ENCODE measurements around the gene FKBP14.

FKBP14 gene

DNA sequence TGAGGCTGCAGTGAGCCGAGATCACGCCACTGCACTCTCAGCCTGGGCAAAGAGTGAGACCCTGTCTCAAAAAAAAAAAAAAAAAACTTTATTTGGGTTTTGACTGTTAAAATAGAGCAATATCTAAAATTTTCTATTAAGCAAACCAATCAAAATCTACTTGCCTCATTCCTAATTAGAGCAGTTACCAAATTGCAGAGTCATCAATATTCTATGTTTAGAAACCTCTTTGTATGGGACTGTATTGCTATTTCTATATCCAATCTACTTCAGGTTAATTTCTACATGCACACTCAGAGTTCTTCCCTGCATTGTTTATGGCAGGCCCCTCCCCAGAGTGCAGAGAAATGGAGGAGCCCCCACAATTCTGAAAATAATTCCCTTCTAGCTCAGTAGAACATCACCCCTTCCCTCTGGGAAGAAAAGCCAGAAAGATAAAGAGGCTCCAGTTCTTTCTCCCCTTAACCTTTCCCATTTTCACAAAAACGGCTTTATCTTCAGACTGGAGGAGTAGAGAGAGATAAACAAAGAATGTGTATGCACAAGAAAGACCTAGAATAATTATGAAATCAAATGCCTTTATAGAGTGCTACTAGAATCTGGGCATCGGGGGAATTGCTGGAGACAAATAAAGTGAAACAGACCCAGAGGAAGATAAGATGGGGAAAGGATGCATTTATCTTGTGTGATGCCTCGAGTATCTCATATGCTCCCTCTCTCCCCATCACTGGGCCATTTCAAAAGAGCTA, 54.8 kb downstream of the FKBP14 start:
- peaks cover 13 to 27% of the 10 kb centered on the region in 2 donors for H3K4me1 ChIP-seq (ENCODE audit: control insufficient read depth in 2 of 2, insufficient read depth in 1 of 2, low read depth in 1 of 2, low read length in 2 of 2)
- peaks cover 0 to 20% of the 10 kb centered on the region in 2 donors for H3K9me3 ChIP-seq (replicated peaks in 1 of 2; ENCODE audit: control insufficient read depth in 2 of 2, insufficient read depth in 1 of 2, low read depth in 1 of 2, low read length in 2 of 2)
- no peak overlapping the region for H3K27ac ChIP-seq (replicated peaks; ENCODE audit: low read length)
- H2BK12ac ChIP-seq (ENCODE audit: low read length) = no peak overlapping the region
- no peak overlapping the region for H2AFZ ChIP-seq (ENCODE audit: low read length)
- peaks cover 0 to 25% of the 10 kb centered on the region in 2 donors for H3K36me3 ChIP-seq (replicated peaks in 1 of 2; ENCODE audit: control insufficient read depth in 2 of 2, insufficient read depth in 2 of 2, low read length in 2 of 2)
- H3K4ac ChIP-seq (ENCODE audit: low read length) = no peak overlapping the region
- no CpG with 5 or more reads among the region's 5 CpGs for WGBS, 2 donors (ENCODE audit: extremely low coverage in 2 of 2, insufficient read length in 2 of 2, insufficient replicate concordance in 1 of 2)
- no peak overlapping the region for H2AK5ac ChIP-seq (ENCODE audit: low read depth, low read length)
- no peak overlapping the region for H2BK120ac ChIP-seq (ENCODE audit: low read depth, low read length)
- H3K4me2 ChIP-seq (ENCODE audit: insufficient read depth, low read length, poor library complexity, severe bottlenecking) = no peak overlapping the region
- no peak overlapping the region for H3K9ac ChIP-seq (ENCODE audit: low read depth, low read length, poor library complexity)
- no peak overlapping the region for H4K8ac ChIP-seq (ENCODE audit: low read depth, low read length)
- no peak overlapping the region for H3K14ac ChIP-seq (ENCODE audit: low read length)
- no peaks in the 10 kb centered on the region for H3K79me1 ChIP-seq (ENCODE audit: low read depth, low read length)
- H3K27me3 ChIP-seq (ENCODE audit: control insufficient read depth in 3 of 3, insufficient read depth in 3 of 3, low read depth in 1 of 3, low read length in 3 of 3) = no peaks in the 10 kb centered on the region
- no peak overlapping the region for H3K18ac ChIP-seq (ENCODE audit: low read length)
- H2BK5ac ChIP-seq (ENCODE audit: low read length) = no peak overlapping the region
- H2BK15ac ChIP-seq (ENCODE audit: low read length) = no peak overlapping the region
- H3K23ac ChIP-seq (ENCODE audit: low read depth, low read length, poor library complexity) = no peak overlapping the region
- no peak for DNase-seq (ENCODE audit: low spot score)
- no peak overlapping the region for H4K91ac ChIP-seq (ENCODE audit: low read depth, low read length, poor library complexity)
- H3K4me3 ChIP-seq (ENCODE audit: low read length in 2 of 2) = no peak overlapping the region

DNA sequence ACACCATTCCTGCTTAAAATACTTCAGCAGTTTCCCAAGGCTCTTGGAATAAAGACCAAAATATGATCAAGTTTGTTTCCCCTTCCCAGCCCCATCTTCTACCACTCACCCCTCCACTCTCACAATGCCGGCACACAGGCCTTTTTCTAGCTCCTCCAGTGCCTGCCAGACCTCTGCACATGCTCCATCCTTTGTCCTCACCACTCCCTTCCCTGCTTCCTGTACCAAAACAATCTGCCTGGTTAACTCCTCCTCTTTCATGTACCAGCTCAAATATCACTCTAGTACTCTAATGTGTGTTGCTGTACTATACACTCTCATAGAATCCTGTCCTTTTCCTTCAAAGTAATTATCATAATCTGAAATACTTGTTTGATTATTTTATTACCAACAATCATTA, 56.3 kb downstream of the FKBP14 start:
- no peak overlapping the region for H4K8ac ChIP-seq (ENCODE audit: low read depth, low read length)
- WGBS, 2 donors (ENCODE audit: extremely low coverage in 2 of 2, insufficient read length in 2 of 2, insufficient replicate concordance in 1 of 2) = no CpG with 5 or more reads among the region's 1 CpG
- H3K4me1 ChIP-seq (ENCODE audit: control insufficient read depth in 2 of 2, insufficient read depth in 1 of 2, low read depth in 1 of 2, low read length in 2 of 2) = peaks cover 13 to 14% of the 10 kb centered on the region in 2 donors
- no peak overlapping the region for H2AFZ ChIP-seq (ENCODE audit: low read length)
- no peaks in the 10 kb centered on the region for H3K27me3 ChIP-seq (ENCODE audit: control insufficient read depth in 3 of 3, insufficient read depth in 3 of 3, low read depth in 1 of 3, low read length in 3 of 3)
- no peak overlapping the region for H3K27ac ChIP-seq (replicated peaks; ENCODE audit: low read length)
- no peak overlapping the region for H2BK120ac ChIP-seq (ENCODE audit: low read depth, low read length)
- H3K79me1 ChIP-seq (ENCODE audit: low read depth, low read length) = no peaks in the 10 kb centered on the region
- peaks cover 2 to 39% of the 10 kb centered on the region in 2 donors for H3K36me3 ChIP-seq (replicated peaks in 1 of 2; ENCODE audit: control insufficient read depth in 2 of 2, insufficient read depth in 2 of 2, low read length in 2 of 2)
- H2BK12ac ChIP-seq (ENCODE audit: low read length) = no peak overlapping the region
- no peak overlapping the region for H3K9ac ChIP-seq (ENCODE audit: low read depth, low read length, poor library complexity)
- no peak overlapping the region for H2BK15ac ChIP-seq (ENCODE audit: low read length)
- no peak overlapping the region for H2AK5ac ChIP-seq (ENCODE audit: low read depth, low read length)
- no peak overlapping the region for H3K18ac ChIP-seq (ENCODE audit: low read length)
- no peak overlapping the region for H3K4me2 ChIP-seq (ENCODE audit: insufficient read depth, low read length, poor library complexity, severe bottlenecking)
- H3K4me3 ChIP-seq (ENCODE audit: low read length in 2 of 2) = no peak overlapping the region
- H2BK5ac ChIP-seq (ENCODE audit: low read length) = no peak overlapping the region
- no peak overlapping the region for H3K4ac ChIP-seq (ENCODE audit: low read length)
- DNase-seq (ENCODE audit: low spot score) = no peak
- no peak overlapping the region for H4K91ac ChIP-seq (ENCODE audit: low read depth, low read length, poor library complexity)
- H3K14ac ChIP-seq (ENCODE audit: low read length) = no peak overlapping the region
- H3K23ac ChIP-seq (ENCODE audit: low read depth, low read length, poor library complexity) = no peak overlapping the region
- H3K9me3 ChIP-seq (replicated peaks in 1 of 2; ENCODE audit: control insufficient read depth in 2 of 2, insufficient read depth in 1 of 2, low read depth in 1 of 2, low read length in 2 of 2) = peaks cover 0 to 20% of the 10 kb centered on the region in 2 donors

DNA sequence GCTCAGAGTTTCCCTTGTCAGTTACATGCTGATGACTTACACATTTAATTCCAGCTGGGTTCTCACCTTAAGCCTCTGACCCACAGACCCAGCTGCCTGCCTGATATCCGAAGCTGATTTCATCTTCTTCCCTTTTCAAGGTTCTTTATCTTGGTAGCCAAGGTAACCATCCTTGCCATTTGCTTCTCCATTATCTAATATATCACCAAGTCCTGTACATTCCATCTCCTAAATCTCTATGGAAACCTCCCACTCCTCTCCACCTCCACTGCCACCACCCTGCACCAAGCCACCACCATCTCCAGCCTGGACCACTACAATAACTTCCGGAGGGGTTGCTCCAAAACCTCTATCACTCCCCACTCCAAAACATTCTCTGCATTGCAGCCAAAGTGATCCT, 56.8 kb downstream of the FKBP14 start:
- H3K36me3 ChIP-seq (replicated peaks in 1 of 2; ENCODE audit: control insufficient read depth in 2 of 2, insufficient read depth in 2 of 2, low read length in 2 of 2) = peaks cover 2 to 42% of the 10 kb centered on the region in 2 donors
- no CpG with 5 or more reads among the region's 2 CpGs for WGBS, 2 donors (ENCODE audit: extremely low coverage in 2 of 2, insufficient read length in 2 of 2, insufficient replicate concordance in 1 of 2)
- no peak overlapping the region for H3K27ac ChIP-seq (replicated peaks; ENCODE audit: low read length)
- H2BK5ac ChIP-seq (ENCODE audit: low read length) = no peak overlapping the region
- no peak overlapping the region for H4K91ac ChIP-seq (ENCODE audit: low read depth, low read length, poor library complexity)
- no peak overlapping the region for H2AFZ ChIP-seq (ENCODE audit: low read length)
- no peaks in the 10 kb centered on the region for H3K79me1 ChIP-seq (ENCODE audit: low read depth, low read length)
- H3K18ac ChIP-seq (ENCODE audit: low read length) = no peak overlapping the region
- H2BK120ac ChIP-seq (ENCODE audit: low read depth, low read length) = no peak overlapping the region
- H3K4me2 ChIP-seq (ENCODE audit: insufficient read depth, low read length, poor library complexity, severe bottlenecking) = no peak overlapping the region
- H2BK15ac ChIP-seq (ENCODE audit: low read length) = no peak overlapping the region
- peaks cover 0 to 20% of the 10 kb centered on the region in 2 donors for H3K9me3 ChIP-seq (replicated peaks in 1 of 2; ENCODE audit: control insufficient read depth in 2 of 2, insufficient read depth in 1 of 2, low read depth in 1 of 2, low read length in 2 of 2)
- H3K4me1 ChIP-seq (ENCODE audit: control insufficient read depth in 2 of 2, insufficient read depth in 1 of 2, low read depth in 1 of 2, low read length in 2 of 2) = peaks cover 11 to 13% of the 10 kb centered on the region in 2 donors
- H2AK5ac ChIP-seq (ENCODE audit: low read depth, low read length) = no peak overlapping the region
- DNase-seq (ENCODE audit: low spot score) = no peak
- H3K14ac ChIP-seq (ENCODE audit: low read length) = no peak overlapping the region
- no peak overlapping the region for H3K4me3 ChIP-seq (ENCODE audit: low read length in 2 of 2)
- no peak overlapping the region for H2BK12ac ChIP-seq (ENCODE audit: low read length)
- H4K8ac ChIP-seq (ENCODE audit: low read depth, low read length) = no peak overlapping the region
- H3K27me3 ChIP-seq (ENCODE audit: control insufficient read depth in 3 of 3, insufficient read depth in 3 of 3, low read depth in 1 of 3, low read length in 3 of 3) = no peaks in the 10 kb centered on the region
- no peak overlapping the region for H3K23ac ChIP-seq (ENCODE audit: low read depth, low read length, poor library complexity)
- H3K4ac ChIP-seq (ENCODE audit: low read length) = no peak overlapping the region
- H3K9ac ChIP-seq (ENCODE audit: low read depth, low read length, poor library complexity) = no peak overlapping the region

GRCh38 chr7:29968683-29969395, 57.7 kb downstream of the FKBP14 start:
- Histone ChIP-seq H2AFZ (ENCODE audit: low read length) (no peak overlapping the region), H3K4me2 (ENCODE audit: insufficient read depth, low read length, poor library complexity, severe bottlenecking) (no peak overlapping the region), H3K9me3 (replicated peaks in 1 of 2; ENCODE audit: control insufficient read depth in 2 of 2, insufficient read depth in 1 of 2, low read depth in 1 of 2, low read length in 2 of 2) (peaks cover 0 to 20% of the 10 kb centered on the region in 2 donors), H3K36me3 (replicated peaks in 1 of 2; ENCODE audit: control insufficient read depth in 2 of 2, insufficient read depth in 2 of 2, low read length in 2 of 2) (peaks cover 2 to 50% of the 10 kb centered on the region in 2 donors), H2BK120ac (ENCODE audit: low read depth, low read length) (no peak overlapping the region), H3K79me1 (ENCODE audit: low read depth, low read length) (no peaks in the 10 kb centered on the region), H4K91ac (ENCODE audit: low read depth, low read length, poor library complexity) (no peak overlapping the region), H2BK5ac (ENCODE audit: low read length) (no peak overlapping the region), H3K27me3 (ENCODE audit: control insufficient read depth in 3 of 3, insufficient read depth in 3 of 3, low read depth in 1 of 3, low read length in 3 of 3) (no peaks in the 10 kb centered on the region), H3K9ac (ENCODE audit: low read depth, low read length, poor library complexity) (no peak overlapping the region), H2AK5ac (ENCODE audit: low read depth, low read length) (no peak overlapping the region), H4K8ac (ENCODE audit: low read depth, low read length) (no peak overlapping the region), H2BK15ac (ENCODE audit: low read length) (no peak overlapping the region), H3K4me3 (ENCODE audit: low read length in 2 of 2) (no peak overlapping the region), H3K4me1 (ENCODE audit: control insufficient read depth in 2 of 2, insufficient read depth in 1 of 2, low read depth in 1 of 2, low read length in 2 of 2) (peaks cover 11 to 13% of the 10 kb centered on the region in 2 donors), H2BK12ac (ENCODE audit: low read length) (no peak overlapping the region), H3K4ac (ENCODE audit: low read length) (no peak overlapping the region), H3K27ac (replicated peaks; ENCODE audit: low read length) (no peak overlapping the region), H3K18ac (ENCODE audit: low read length) (no peak overlapping the region), H3K14ac (ENCODE audit: low read length) (no peak overlapping the region), H3K23ac (ENCODE audit: low read depth, low read length, poor library complexity) (no peak overlapping the region)
- no peak for DNase-seq (ENCODE audit: low spot score)
- WGBS, 2 donors (ENCODE audit: extremely low coverage in 2 of 2, insufficient read length in 2 of 2, insufficient replicate concordance in 1 of 2) = no CpG with 5 or more reads among the region's 12 CpGs

All from neuronal stem cell (in vitro differentiated cells).